Panc1 (cell line): ENCODE measurements around the gene ZNF236. TPM values are rescaled to one million over a fixed set of nuclear protein-coding genes. Genes with fewer than 3 reads are reported as not detected.

ENCODE experiments used
- ATAC-seq: fragments of 200-7000 bp; cut with Tn5 transposase; 2 replicates; pipeline ENCODE4 v1.9.1; 2020; ENCODE audit warnings: mild to moderate bottlenecking, moderate library complexity
- BruUV-seq: library from RNA; stranded (reverse); fragments of 400-500 nt; replicated peaks from 2 replicates; lab custom pipeline; 2021; lab: Mats Ljungman, UMichigan
- CTCF ChIA-PET: fragments of 300-600 bp; sonication (Branson Sonifier 250); formaldehyde crosslinking; loops from one replicate; lab custom pipeline; 2022; ENCODE audit warnings: antibody characterized with exemption; lab: Charles Lee
- POLR2A ChIA-PET: fragments of 300-600 bp; sonication (Branson Sonifier 250); formaldehyde crosslinking; loops from one replicate; lab custom pipeline; 2022; ENCODE audit warnings: antibody characterized with exemption; lab: Charles Lee
- DNase-seq: peaks from one replicate; pipeline ENCODE4 v3.0.0-alpha.2; 2010; ENCODE audit warnings: low read depth, low spot score
- H3K27ac ChIP-seq: 2 replicates; pipeline ENCODE4 v1.5.1; 2011; ENCODE audit warnings: mild to moderate bottlenecking, low read length, inconsistent platforms
- H3K27me3 ChIP-seq: fragments of 200-500 bp; sonication (Bioruptor generic); 2 replicates; pipeline ENCODE4 v1.6.0; 2014; ENCODE audit warnings: low read length, inconsistent platforms; ENCODE audit not compliant: control insufficient read depth, insufficient read depth
- H3K36me3 ChIP-seq: fragments of 200-500 bp; sonication (Bioruptor generic); 2 replicates; pipeline ENCODE4 v1.5.1; 2014; ENCODE audit warnings: inconsistent platforms, mild to moderate bottlenecking, low read length, moderate library complexity; ENCODE audit not compliant: control insufficient read depth, insufficient read depth
- H3K4me1 ChIP-seq: 2 replicates; pipeline ENCODE4 v1.5.1; 2011; ENCODE audit warnings: inconsistent platforms, mild to moderate bottlenecking, low read length, moderate library complexity; ENCODE audit not compliant: control insufficient read depth, insufficient read depth
- H3K4me3 ChIP-seq, 2 experiments: 2 replicates each; pipeline ENCODE4 v1.5.1; 2011 to 2012; ENCODE audit warnings: low read depth in 2 of 2, low read length in 2 of 2, mild to moderate bottlenecking in 2 of 2, inconsistent platforms in 1 of 2, moderate library complexity in 1 of 2
- H3K9me3 ChIP-seq: fragments of 200-500 bp; sonication (Bioruptor generic); 2 replicates; pipeline ENCODE4 v1.5.1; 2014; ENCODE audit warnings: low read depth, mild to moderate bottlenecking, inconsistent platforms, low read length, moderate library complexity; ENCODE audit not compliant: control insufficient read depth, insufficient read depth
- POLR2AphosphoS5 ChIP-seq: IDR thresholded peaks from 2 replicates; pipeline ENCODE4 v1.6.1; 2012; ENCODE audit warnings: mild to moderate bottlenecking, low read depth, low read length, moderate library complexity
- SIN3A ChIP-seq: IDR thresholded peaks from 2 replicates; pipeline ENCODE4 v1.6.1; 2012; ENCODE audit warnings: low read depth, mild to moderate bottlenecking, low read length, moderate library complexity, borderline replicate concordance; ENCODE audit not compliant: insufficient read depth
- TCF7L2 ChIP-seq: IDR thresholded peaks from 2 replicates; pipeline ENCODE4 v1.6.1; 2011; ENCODE audit warnings: mild to moderate bottlenecking, low read depth, low read length, inconsistent platforms
- in situ Hi-C: cut with HindIII; loops from 2 replicates; pipeline ENCODE4 v1.10.0; 2016; ENCODE audit warnings: low sequenced_read_pairs, low pct_unique_long_range_greater_than_20kb
- intact Hi-C: fragments of 100-400 bp; cut with micrococcal nuclease; formaldehyde crosslinking; loops from one replicate; pipeline ENCODE4 v1.10.0; 2022; ENCODE audit not compliant: unreplicated experiment
- total RNA-seq: library from RNA; stranded (reverse); gene quantifications from one replicate; pipeline ENCODE4 v1.2.1, GENCODE V29; 2021; ENCODE audit not compliant: unreplicated experiment
- TF ChIP-seq, protein P1 (sequence below), 2 experiments: IDR thresholded peaks; 2 replicates each; pipeline ENCODE4 v1.6.1; 2011 to 2012; ENCODE audit warnings: low read depth in 2 of 2, control low read depth in 1 of 2, low read length in 1 of 2, mild to moderate bottlenecking in 1 of 2, moderate library complexity in 1 of 2; ENCODE audit not compliant: insufficient read depth in 1 of 2
- TF ChIP-seq, protein P2 (sequence below): fragments of 450-650 bp; IDR thresholded peaks from 2 replicates; pipeline ENCODE4 v1.5.1; 2017; ENCODE audit warnings: mild to moderate bottlenecking

The ZNF236 gene
- total RNA-seq, 1 experiment from 2014 or later: 32.2 TPM

DNA sequence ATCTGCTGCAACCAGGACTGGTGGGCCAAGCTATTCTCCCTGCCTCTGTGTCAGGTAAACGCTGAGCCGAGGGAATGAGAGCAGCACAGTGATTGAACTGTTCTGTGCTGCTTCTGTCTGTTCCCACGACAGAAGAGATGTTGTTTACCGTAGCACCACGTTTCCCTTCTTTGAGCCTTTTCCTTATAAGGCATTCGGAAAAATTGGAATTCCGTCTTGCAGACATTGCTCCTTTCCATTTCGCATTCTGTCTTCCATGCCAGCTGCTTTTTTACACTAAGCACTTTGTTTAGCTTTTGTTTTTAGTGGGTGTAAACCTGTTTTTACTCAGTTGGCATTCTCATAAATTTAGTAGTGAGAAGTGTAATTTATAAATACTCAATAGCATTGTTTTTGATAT, 103.1 kb downstream of the ZNF236 start:
- H3K4me3 ChIP-seq: no peak overlapping the region
- DNase-seq (no peak), ATAC-seq (no peak)
- intact Hi-C loops (no loop called here), in situ Hi-C loops (no loop called here)
- no TSS peak for BruUV-seq
- TF ChIP-seq, protein P1, sequence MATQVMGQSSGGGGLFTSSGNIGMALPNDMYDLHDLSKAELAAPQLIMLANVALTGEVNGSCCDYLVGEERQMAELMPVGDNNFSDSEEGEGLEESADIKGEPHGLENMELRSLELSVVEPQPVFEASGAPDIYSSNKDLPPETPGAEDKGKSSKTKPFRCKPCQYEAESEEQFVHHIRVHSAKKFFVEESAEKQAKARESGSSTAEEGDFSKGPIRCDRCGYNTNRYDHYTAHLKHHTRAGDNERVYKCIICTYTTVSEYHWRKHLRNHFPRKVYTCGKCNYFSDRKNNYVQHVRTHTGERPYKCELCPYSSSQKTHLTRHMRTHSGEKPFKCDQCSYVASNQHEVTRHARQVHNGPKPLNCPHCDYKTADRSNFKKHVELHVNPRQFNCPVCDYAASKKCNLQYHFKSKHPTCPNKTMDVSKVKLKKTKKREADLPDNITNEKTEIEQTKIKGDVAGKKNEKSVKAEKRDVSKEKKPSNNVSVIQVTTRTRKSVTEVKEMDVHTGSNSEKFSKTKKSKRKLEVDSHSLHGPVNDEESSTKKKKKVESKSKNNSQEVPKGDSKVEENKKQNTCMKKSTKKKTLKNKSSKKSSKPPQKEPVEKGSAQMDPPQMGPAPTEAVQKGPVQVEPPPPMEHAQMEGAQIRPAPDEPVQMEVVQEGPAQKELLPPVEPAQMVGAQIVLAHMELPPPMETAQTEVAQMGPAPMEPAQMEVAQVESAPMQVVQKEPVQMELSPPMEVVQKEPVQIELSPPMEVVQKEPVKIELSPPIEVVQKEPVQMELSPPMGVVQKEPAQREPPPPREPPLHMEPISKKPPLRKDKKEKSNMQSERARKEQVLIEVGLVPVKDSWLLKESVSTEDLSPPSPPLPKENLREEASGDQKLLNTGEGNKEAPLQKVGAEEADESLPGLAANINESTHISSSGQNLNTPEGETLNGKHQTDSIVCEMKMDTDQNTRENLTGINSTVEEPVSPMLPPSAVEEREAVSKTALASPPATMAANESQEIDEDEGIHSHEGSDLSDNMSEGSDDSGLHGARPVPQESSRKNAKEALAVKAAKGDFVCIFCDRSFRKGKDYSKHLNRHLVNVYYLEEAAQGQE (IDR thresholded peaks at IDR 0.05; ENCODE audit: insufficient read depth in 1 of 2, low read depth in 2 of 2, low read length in 1 of 2): no peak
- TF ChIP-seq SIN3A (no peak), POLR2AphosphoS5 (no peak), TCF7L2 (no peak)
- TF ChIP-seq, protein P2, sequence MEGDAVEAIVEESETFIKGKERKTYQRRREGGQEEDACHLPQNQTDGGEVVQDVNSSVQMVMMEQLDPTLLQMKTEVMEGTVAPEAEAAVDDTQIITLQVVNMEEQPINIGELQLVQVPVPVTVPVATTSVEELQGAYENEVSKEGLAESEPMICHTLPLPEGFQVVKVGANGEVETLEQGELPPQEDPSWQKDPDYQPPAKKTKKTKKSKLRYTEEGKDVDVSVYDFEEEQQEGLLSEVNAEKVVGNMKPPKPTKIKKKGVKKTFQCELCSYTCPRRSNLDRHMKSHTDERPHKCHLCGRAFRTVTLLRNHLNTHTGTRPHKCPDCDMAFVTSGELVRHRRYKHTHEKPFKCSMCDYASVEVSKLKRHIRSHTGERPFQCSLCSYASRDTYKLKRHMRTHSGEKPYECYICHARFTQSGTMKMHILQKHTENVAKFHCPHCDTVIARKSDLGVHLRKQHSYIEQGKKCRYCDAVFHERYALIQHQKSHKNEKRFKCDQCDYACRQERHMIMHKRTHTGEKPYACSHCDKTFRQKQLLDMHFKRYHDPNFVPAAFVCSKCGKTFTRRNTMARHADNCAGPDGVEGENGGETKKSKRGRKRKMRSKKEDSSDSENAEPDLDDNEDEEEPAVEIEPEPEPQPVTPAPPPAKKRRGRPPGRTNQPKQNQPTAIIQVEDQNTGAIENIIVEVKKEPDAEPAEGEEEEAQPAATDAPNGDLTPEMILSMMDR: no peak
- H3K9me3 ChIP-seq: no peaks in the 10 kb centered on the region
- ChIA-PET CTCF (interaction anchor here (0.9 kb wide), 1 partner anchor 21 kb away, joined by 8 read pairs; no protein-coding TSS in a partner anchor), POLR2A (no interaction called here)
- no peaks in the 10 kb centered on the region for H3K4me1 ChIP-seq
- H3K27ac ChIP-seq: no peak overlapping the region
- peaks cover 9% of the 10 kb centered on the region for H3K36me3 ChIP-seq
- H3K27me3 ChIP-seq: no peaks in the 10 kb centered on the region

DNA sequence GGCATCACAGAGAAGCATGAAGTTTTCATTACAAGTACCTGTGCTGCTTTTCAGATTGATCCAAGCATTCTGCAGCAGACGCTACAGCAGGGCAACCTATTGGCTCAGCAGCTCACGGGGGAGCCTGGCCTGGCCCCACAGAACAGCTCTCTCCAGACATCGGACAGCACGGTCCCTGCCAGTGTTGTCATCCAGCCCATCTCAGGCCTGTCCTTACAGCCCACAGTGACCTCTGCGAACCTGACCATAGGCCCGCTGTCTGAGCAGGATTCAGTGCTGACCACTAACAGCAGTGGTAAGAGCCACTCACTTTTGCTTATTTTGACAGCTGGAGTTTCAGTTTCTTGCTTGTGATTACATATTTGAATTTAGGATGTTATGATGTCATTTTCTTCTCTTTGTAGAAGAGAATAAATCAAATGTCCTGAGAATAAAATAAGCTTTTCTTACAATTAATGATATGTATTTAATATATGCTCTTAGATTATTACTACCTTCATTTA, 104.9 kb downstream of the ZNF236 start:
- no peak for DNase-seq
- no peaks in the 10 kb centered on the region for H3K9me3 ChIP-seq
- H3K36me3 ChIP-seq: peaks cover 9% of the 10 kb centered on the region
- H3K27me3 ChIP-seq: no peaks in the 10 kb centered on the region
- 0 out of 2 replicates have a peak, but pooled peaks have one; percentile 14 for ATAC-seq
- ChIA-PET CTCF (no interaction called here), POLR2A (no interaction called here)
- intact Hi-C loops: no loop called here
- TF ChIP-seq, protein P2: no peak
- TF ChIP-seq SIN3A (no peak), POLR2AphosphoS5 (no peak), TCF7L2 (no peak)
- TF ChIP-seq, protein P1 (IDR thresholded peaks at IDR 0.05; ENCODE audit: insufficient read depth in 1 of 2, low read depth in 2 of 2, low read length in 1 of 2): no peak
- in situ Hi-C loops: no loop called here
- H3K4me3 ChIP-seq: no peak overlapping the region
- no peak overlapping the region for H3K27ac ChIP-seq
- no peaks in the 10 kb centered on the region for H3K4me1 ChIP-seq
- no TSS peak for BruUV-seq
